Activated T-cell treated with anti-CD3 and anti-CD28 coated beads, Interleukin-2, amount 50 U/mL, for 72 hours (primary cell): Measurements from ENCODE around the gene ATAD5. TPM values are rescaled to one million over a fixed set of nuclear protein-coding genes. Genes with fewer than 3 reads are reported as not detected.
"Not testable (repeated sequence)": the region's sequence is repeated elsewhere in the genome, so short reads cannot be mapped to it uniquely, and the experiment has no call there.

Source experiments
- ATAC-seq, 2 donors: fragments of 150-1000 bp; cut with Tn5 transposase; replicated peaks in 1 of 2; 2 replicates each; pipeline ENCODE4 v1.10.0; 2021; ENCODE audit warnings: moderate library complexity in 2 of 2, mild to moderate bottlenecking in 1 of 2
- DNase-seq, 2 donors: peaks; one replicate each; pipeline ENCODE4 v3.0.0; 2021 to 2022; ENCODE audit warnings: mixed read lengths in 1 of 2
- H3K27ac Mint-ChIP-seq: one replicate; pipeline ENCODE4 v1.8.0; 2022; ENCODE audit warnings: mild to moderate bottlenecking, moderate library complexity, mixed read lengths
- H3K27me3 Mint-ChIP-seq: one replicate; pipeline ENCODE4 v1.8.0; 2022; ENCODE audit warnings: low read depth, mixed read lengths
- H3K36me3 Mint-ChIP-seq, 2 donors: one replicate each; pipeline ENCODE4 v1.8.0; 2022; ENCODE audit warnings: mixed read lengths in 2 of 2, mild to moderate bottlenecking in 1 of 2; ENCODE audit not compliant: insufficient read depth in 2 of 2
- H3K4me1 Mint-ChIP-seq: one replicate; pipeline ENCODE4 v1.8.0; 2022; ENCODE audit warnings: low read depth, mixed read lengths
- H3K4me3 Mint-ChIP-seq, 2 donors: one replicate each; pipeline ENCODE4 v1.8.0; 2022; ENCODE audit warnings: mild to moderate bottlenecking in 2 of 2, mixed read lengths in 2 of 2, moderate library complexity in 2 of 2
- H3K9me3 Mint-ChIP-seq, 2 donors: one replicate each; pipeline ENCODE4 v1.8.0; 2022; ENCODE audit warnings: mixed read lengths in 2 of 2
- total RNA-seq, 2 donors: library from RNA; stranded (reverse); gene quantifications; one replicate each; pipeline ENCODE4 v1.2.3, GENCODE V29; 2022

The ATAD5 gene
- total RNA-seq, 2 donors from 2014 or later = 34.4 to 35.7 TPM

DNA sequence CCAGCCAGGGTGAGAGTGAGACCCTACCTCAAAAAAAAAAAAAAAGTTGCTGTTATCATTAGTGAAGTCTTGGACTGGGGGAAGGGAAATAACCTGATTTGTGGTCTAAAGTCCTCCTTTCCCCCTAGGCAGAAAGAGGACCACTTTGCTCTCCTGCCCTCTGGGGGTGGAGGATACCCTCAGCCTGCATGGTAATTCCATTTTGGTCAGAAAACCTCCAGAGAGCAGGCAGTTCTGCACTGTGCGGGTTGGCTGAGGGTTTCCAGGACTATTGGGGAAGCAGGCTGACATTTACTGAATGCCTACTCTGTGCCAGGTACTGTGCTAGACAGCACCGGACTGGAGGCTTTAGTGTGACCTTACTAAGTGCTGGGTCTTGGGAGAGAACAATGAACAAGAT lies 92.6 kb downstream of the ATAD5 start:
- Mint-ChIP-seq H3K36me3 (no peaks in the 10 kb centered on the region), H3K27ac (no peak overlapping the region), H3K9me3 (no peaks in the 10 kb centered on the region), H3K4me3 (no peak overlapping the region), H3K4me1 (peaks cover 21% of the 10 kb centered on the region), H3K27me3 (peaks cover 44% of the 10 kb centered on the region)
- DNase-seq = no peak
- no peak for ATAC-seq

GRCh38 chr17:30926516-30926915 lies 94.8 kb downstream of the ATAD5 start:
- Mint-ChIP-seq H3K4me1 (peaks cover 10% of the 10 kb centered on the region), H3K36me3 (no peaks in the 10 kb centered on the region), H3K27me3 (peaks cover 28% of the 10 kb centered on the region), H3K9me3 (no peaks in the 10 kb centered on the region), H3K4me3 (no peak overlapping the region), H3K27ac (no peak overlapping the region)
- peak in 1 of 2 donors; percentile 63 for ATAC-seq
- no peak for DNase-seq

- no peak overlapping the region for H3K4me3 Mint-ChIP-seq
- H3K27me3 Mint-ChIP-seq = peaks cover 20% of the 10 kb centered on the region
- DNase-seq = no peak
- H3K4me1 Mint-ChIP-seq = peaks cover 3% of the 10 kb centered on the region
- H3K36me3 Mint-ChIP-seq = no peaks in the 10 kb centered on the region
- ATAC-seq = no peak
- H3K9me3 Mint-ChIP-seq = no peaks in the 10 kb centered on the region
- no peak overlapping the region for H3K27ac Mint-ChIP-seq
These were observed 96.0 kb downstream of the ATAD5 start for GRCh38 chr17:30927756-30928155.

DNA sequence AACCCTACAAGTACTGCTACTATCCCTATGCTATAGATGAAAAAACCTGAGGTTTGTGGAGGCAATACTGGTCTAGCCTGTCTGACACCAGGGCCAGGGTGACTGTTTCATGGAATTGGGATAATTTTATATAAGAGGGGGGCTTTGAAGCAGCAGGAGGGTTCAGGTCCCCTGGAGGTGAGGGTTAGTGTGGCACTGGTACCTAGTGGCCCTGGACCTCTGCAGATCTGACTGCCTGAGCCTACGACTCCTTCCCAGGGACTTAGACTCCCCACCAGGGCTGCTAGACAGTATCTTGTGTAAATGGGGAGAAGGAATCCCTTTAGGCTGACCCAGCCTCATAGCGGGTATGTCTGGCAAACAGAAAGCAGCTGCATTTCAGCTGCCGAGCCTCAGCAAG lies 96.8 kb downstream of the ATAD5 start:
- Mint-ChIP-seq H3K4me3 (no peak overlapping the region), H3K27ac (no peak overlapping the region), H3K9me3 (no peaks in the 10 kb centered on the region), H3K36me3 (no peaks in the 10 kb centered on the region), H3K27me3 (peaks cover 16% of the 10 kb centered on the region), H3K4me1 (no peaks in the 10 kb centered on the region)
- DNase-seq (no peak), ATAC-seq (no peak)

DNA sequence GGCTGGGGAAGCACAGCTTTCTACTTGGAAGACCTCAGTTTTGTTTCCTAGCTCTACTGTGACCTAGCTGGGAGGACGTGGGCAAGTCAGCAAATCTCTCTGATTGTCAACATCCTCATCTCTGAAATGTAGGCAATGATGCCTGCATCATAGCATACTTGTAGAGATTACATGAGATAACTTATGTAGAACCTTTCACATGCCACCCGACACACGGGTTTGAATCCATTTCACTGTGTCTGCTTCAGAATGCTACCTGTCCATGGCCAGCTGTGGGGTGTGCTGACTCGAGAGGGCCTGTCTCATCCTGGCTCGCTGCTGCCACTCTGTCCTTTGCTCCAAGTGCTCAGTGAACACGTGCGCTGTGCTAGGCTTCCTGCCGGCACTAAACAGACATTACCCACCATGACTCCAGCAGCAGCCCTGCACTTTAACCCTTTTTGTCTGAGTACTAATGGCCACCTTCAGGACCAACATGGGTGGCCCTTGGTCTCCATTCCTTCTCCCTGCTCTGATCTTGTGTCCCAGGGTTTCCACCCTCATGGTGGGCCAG lies 97.4 kb downstream of the ATAD5 start:
- DNase-seq (no peak), ATAC-seq (no peak)
- Mint-ChIP-seq H3K9me3 (no peaks in the 10 kb centered on the region), H3K27ac (no peak overlapping the region), H3K36me3 (no peaks in the 10 kb centered on the region), H3K4me3 (no peak overlapping the region), H3K27me3 (peaks cover 16% of the 10 kb centered on the region), H3K4me1 (no peaks in the 10 kb centered on the region)

DNA sequence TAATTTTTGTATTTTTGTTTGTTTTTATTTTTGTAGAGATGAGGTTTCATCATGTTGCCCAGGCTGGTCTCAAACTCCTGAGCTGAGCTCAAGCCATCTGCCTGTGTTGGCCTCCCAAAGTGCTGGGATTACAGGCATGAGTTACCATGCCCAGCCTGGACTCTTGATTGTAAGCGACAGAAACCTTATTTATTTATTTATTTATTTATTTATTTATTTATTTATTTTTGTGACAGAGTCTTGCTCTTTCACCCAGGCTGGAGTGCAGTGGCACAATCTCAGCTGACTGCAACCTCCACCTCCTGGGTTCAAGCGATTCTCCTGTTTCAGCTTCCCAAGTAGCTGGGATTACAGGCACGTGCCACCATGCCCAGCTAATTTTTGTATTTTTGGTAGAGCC lies 98.1 kb downstream of the ATAD5 start:
- not testable (repeated sequence) for H3K4me1 Mint-ChIP-seq

DNA sequence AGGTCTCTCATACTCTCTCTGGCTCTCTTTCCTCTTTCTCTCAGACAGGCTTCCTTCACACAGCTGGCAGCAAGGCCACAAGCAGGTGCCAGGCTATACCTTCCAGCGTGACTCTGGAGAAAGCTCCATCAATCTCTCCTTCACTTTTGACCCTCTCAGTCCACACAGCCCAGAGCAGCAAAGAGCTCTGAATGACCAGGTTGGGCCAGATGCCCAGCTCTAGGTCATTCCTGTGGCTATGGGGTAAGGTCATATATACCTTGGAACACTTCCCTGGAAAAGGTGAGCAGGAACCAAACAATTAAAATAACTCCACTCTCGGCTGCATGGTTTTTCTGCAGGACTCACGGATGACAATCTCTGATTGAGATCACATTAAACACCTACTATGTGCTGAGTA lies 98.7 kb downstream of the ATAD5 start:
- Mint-ChIP-seq H3K27me3 (peaks cover 12% of the 10 kb centered on the region), H3K9me3 (no peaks in the 10 kb centered on the region), H3K4me3 (no peak overlapping the region), H3K27ac (no peak overlapping the region), H3K36me3 (no peaks in the 10 kb centered on the region), H3K4me1 (no peaks in the 10 kb centered on the region)
- no peak for ATAC-seq
- no peak for DNase-seq

More for the DNA sequence above, 98.1 kb downstream of the ATAD5 start:
- H3K36me3 Mint-ChIP-seq, DNase-seq, H3K4me3 Mint-ChIP-seq, H3K9me3 Mint-ChIP-seq, H3K27ac Mint-ChIP-seq, ATAC-seq: not testable (repeated sequence)
- H3K27me3 Mint-ChIP-seq = peaks cover 16% of the 10 kb centered on the region

DNA sequence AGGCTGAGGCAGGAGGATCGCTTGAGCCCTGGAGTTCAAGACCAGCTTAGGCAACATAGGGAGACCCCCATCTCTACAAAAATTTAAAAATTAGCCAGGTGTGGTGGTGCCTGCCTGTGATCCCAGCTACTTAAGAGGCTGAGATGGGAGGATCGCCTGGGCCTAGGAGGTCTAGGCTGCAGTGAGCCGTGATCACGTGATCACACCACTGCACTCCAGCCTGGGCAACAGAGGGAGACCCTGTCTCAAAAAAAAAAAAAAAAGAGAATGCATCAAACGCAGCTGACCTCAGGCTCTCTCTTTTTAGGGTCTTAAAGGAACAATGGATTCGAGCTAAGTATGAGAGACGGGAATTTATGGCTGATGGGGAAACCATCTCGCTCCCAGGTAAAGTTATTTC lies 99.8 kb downstream of the ATAD5 start:
- not testable (repeated sequence) for H3K36me3 Mint-ChIP-seq, DNase-seq, ATAC-seq, H3K4me3 Mint-ChIP-seq, H3K4me1 Mint-ChIP-seq, H3K27ac Mint-ChIP-seq, H3K9me3 Mint-ChIP-seq, H3K27me3 Mint-ChIP-seq

DNA sequence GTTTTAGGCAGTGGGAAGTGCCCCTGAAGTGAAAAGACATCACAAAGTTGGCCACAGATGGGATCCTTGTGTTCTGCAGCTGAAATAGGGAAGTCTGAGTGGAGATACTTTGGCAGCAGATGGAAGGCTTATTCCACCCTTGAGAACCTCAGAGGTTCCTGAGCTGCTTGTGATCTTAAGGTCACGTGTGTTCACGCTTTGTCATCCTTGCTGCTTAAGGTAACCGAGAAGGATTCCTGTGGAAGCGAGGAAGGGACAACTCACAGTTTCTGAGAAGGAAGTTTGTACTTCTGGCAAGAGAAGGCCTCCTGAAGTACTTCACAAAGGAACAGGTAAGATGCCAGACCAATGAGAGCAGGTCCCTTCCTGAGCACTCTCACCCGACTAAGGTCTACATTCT lies 102.2 kb downstream of the ATAD5 start:
- no peak overlapping the region for H3K4me3 Mint-ChIP-seq
- H3K36me3 Mint-ChIP-seq = no peaks in the 10 kb centered on the region
- no peaks in the 10 kb centered on the region for H3K4me1 Mint-ChIP-seq
- H3K27ac Mint-ChIP-seq = no peak overlapping the region
- DNase-seq = no peak
- H3K27me3 Mint-ChIP-seq = no peaks in the 10 kb centered on the region
- no peak for ATAC-seq
- no peaks in the 10 kb centered on the region for H3K9me3 Mint-ChIP-seq

GRCh38 chr17:30939051-30939689 lies 107.4 kb downstream of the ATAD5 start:
- no peaks in the 10 kb centered on the region for H3K9me3 Mint-ChIP-seq
- H3K27me3 Mint-ChIP-seq = no peaks in the 10 kb centered on the region
- H3K36me3 Mint-ChIP-seq = peaks cover 0 to 2% of the 10 kb centered on the region in 2 donors
- H3K4me1 Mint-ChIP-seq = peaks cover 6% of the 10 kb centered on the region
- ATAC-seq (no peak), DNase-seq (no peak)
- H3K4me3 Mint-ChIP-seq = peak overlapping the region in 1 of 2 donors; percentile 32
- peak overlapping the region; percentile 60 for H3K27ac Mint-ChIP-seq

- Mint-ChIP-seq H3K27me3 (no peaks in the 10 kb centered on the region), H3K4me1 (peaks cover 6% of the 10 kb centered on the region), H3K36me3 (peaks cover 0 to 2% of the 10 kb centered on the region in 2 donors), H3K4me3 (no peak overlapping the region), H3K27ac (no peak overlapping the region), H3K9me3 (no peaks in the 10 kb centered on the region)
- ATAC-seq (peak; percentile 57 to 65), DNase-seq (no peak)
These were observed 110.7 kb downstream of the ATAD5 start for GRCh38 chr17:30942308-30943079.
